Measurements from ENCODE around the gene BSDC1.

DNA sequence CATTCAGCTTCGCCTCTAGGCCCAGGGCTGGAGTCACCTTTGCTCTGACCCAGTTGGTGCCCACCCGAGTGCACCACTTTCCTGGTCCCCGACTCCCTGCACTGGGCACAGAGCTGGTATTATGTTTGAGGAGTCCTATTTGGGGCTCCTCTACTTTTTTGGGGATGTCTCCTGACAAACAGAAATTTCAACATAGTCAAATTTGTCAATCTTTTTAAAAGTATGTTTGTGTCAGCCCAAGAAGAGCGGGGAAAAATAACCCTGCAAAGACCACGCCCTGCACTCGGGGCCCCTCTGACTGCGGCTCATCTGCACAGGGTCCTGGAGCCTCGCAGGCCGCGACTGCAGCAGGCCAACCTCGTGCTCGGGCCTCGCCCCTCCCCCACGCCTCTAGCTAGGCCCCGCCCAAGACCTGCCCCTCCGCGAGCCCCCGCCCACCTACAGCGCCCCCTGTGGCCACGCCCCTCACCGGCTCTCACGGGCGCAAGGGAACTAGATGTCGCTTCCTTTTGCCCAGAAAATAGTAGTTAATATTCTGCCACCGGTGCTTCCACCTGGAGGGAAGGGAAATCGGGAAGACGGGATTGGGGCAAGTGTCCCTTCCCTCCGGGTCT is 43.3 kb downstream of the BSDC1 start:
- TF ChIP-seq CTCF (conservative IDR thresholded peaks at IDR 0.05; ENCODE audit: low read length) (peak; percentile 66), EZH2phosphoT487 (IDR thresholded peaks at IDR 0.05; ENCODE audit: borderline replicate concordance) (no peak)

Data from Loucy (cell line).